HL-60 (cell line): ENCODE data around the gene SMIM31.

ENCODE experiments used
- DNase-seq, 2 experiments: peaks; one replicate each; pipeline ENCODE4 v3.0.0-alpha.2; 2010 to 2020; ENCODE audit warnings: low read depth in 1 of 2, low spot score in 1 of 2
- H3K27ac ChIP-seq: fragments of 250-450 bp; sonication (Bioruptor Pico); replicated peaks from 2 replicates; pipeline ENCODE4 v1.5.1; 2020; ENCODE audit warnings: mild to moderate bottlenecking, moderate library complexity
- H3K27me3 ChIP-seq: fragments of 250-450 bp; sonication (Bioruptor Pico); 2 replicates; pipeline ENCODE4 v1.5.1; 2021; ENCODE audit warnings: mild to moderate bottlenecking, moderate library complexity; ENCODE audit not compliant: insufficient read depth, poor library complexity, severe bottlenecking
- H3K4me3 ChIP-seq: replicated peaks from 2 replicates; pipeline ENCODE4 v1.5.1; 2011; ENCODE audit warnings: mild to moderate bottlenecking, control low read depth, low read length; ENCODE audit not compliant: insufficient read depth
- GABPA ChIP-seq: IDR thresholded peaks from 2 replicates; pipeline ENCODE4 v1.6.1; 2012; ENCODE audit warnings: low read depth
- POLR2AphosphoS5 ChIP-seq: IDR thresholded peaks from 2 replicates; pipeline ENCODE4 v1.6.1; 2012; ENCODE audit warnings: low read depth
- SPI1 ChIP-seq: IDR thresholded peaks from 2 replicates; pipeline ENCODE4 v1.6.1; 2012; ENCODE audit warnings: low read depth, mild to moderate bottlenecking, borderline replicate concordance
- TF ChIP-seq, protein P1 (sequence below): IDR thresholded peaks from 2 replicates; pipeline ENCODE4 v1.6.1; 2012; ENCODE audit warnings: low read depth; ENCODE audit not compliant: insufficient replicate concordance
- TF ChIP-seq, protein P2 (sequence below): IDR thresholded peaks from one replicate; pipeline ENCODE4 v1.5.1; 2011; ENCODE audit warnings: low read length, control low read depth, inconsistent platforms; ENCODE audit not compliant: insufficient read depth

SMIM31 gene

DNA sequence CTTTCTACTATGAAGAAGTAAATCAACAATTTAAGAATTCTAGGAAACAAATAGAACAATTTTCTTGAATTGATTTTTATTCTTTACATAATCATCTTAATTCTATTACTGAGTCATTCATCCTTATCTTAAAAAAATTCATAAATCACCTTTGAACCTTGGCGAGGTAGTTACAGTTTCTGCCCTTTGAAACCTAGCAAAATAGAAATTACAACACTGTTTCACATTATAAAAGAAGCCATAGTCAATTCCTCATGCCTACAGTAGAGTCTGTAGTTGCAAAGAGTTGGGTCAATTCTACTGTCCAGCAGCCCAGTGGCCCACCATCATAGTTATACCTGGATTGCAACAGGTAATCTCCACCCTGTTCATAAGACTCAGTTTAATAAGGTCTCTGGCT is 7.3 kb downstream of the SMIM31 start:
- DNase-seq = no peak
- no peaks in the 10 kb centered on the region for H3K27me3 ChIP-seq
- no peak overlapping the region for H3K4me3 ChIP-seq
- no peak overlapping the region for H3K27ac ChIP-seq
- TF ChIP-seq SPI1 (no peak), POLR2AphosphoS5 (no peak), GABPA (no peak)
- TF ChIP-seq, protein P1, sequence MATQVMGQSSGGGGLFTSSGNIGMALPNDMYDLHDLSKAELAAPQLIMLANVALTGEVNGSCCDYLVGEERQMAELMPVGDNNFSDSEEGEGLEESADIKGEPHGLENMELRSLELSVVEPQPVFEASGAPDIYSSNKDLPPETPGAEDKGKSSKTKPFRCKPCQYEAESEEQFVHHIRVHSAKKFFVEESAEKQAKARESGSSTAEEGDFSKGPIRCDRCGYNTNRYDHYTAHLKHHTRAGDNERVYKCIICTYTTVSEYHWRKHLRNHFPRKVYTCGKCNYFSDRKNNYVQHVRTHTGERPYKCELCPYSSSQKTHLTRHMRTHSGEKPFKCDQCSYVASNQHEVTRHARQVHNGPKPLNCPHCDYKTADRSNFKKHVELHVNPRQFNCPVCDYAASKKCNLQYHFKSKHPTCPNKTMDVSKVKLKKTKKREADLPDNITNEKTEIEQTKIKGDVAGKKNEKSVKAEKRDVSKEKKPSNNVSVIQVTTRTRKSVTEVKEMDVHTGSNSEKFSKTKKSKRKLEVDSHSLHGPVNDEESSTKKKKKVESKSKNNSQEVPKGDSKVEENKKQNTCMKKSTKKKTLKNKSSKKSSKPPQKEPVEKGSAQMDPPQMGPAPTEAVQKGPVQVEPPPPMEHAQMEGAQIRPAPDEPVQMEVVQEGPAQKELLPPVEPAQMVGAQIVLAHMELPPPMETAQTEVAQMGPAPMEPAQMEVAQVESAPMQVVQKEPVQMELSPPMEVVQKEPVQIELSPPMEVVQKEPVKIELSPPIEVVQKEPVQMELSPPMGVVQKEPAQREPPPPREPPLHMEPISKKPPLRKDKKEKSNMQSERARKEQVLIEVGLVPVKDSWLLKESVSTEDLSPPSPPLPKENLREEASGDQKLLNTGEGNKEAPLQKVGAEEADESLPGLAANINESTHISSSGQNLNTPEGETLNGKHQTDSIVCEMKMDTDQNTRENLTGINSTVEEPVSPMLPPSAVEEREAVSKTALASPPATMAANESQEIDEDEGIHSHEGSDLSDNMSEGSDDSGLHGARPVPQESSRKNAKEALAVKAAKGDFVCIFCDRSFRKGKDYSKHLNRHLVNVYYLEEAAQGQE = no peak
- TF ChIP-seq, protein P2, sequence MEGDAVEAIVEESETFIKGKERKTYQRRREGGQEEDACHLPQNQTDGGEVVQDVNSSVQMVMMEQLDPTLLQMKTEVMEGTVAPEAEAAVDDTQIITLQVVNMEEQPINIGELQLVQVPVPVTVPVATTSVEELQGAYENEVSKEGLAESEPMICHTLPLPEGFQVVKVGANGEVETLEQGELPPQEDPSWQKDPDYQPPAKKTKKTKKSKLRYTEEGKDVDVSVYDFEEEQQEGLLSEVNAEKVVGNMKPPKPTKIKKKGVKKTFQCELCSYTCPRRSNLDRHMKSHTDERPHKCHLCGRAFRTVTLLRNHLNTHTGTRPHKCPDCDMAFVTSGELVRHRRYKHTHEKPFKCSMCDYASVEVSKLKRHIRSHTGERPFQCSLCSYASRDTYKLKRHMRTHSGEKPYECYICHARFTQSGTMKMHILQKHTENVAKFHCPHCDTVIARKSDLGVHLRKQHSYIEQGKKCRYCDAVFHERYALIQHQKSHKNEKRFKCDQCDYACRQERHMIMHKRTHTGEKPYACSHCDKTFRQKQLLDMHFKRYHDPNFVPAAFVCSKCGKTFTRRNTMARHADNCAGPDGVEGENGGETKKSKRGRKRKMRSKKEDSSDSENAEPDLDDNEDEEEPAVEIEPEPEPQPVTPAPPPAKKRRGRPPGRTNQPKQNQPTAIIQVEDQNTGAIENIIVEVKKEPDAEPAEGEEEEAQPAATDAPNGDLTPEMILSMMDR = no peak

DNA sequence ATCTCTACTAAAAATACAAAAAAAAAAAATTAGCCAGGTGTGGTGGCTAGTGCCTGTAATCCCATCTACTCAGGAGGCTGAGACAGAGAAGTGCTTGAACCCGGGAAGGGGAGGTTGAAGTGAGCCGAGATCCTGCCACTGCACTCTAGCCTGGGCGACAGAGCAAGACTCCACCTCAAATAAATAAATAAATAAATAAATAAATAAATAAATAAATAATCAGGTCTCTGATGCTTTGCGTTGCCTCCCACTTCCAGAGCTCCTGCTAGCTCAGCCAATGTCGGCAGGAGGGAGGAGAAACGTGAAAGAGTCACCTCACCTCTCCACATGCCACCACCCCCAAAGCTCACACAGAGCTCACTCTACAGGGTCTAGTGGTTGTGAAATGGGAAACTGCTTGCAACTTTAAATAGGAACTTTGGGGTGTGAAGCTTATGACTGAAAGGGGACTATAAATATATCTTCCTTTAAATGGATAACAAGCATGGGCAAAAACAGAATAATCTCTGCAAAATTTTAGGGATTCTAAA is 7.9 kb downstream of the SMIM31 start:
- no peak overlapping the region for H3K4me3 ChIP-seq
- no peaks in the 10 kb centered on the region for H3K27me3 ChIP-seq
- H3K27ac ChIP-seq = no peak overlapping the region
- TF ChIP-seq, protein P1 = no peak
- no peak for TF ChIP-seq GABPA
- TF ChIP-seq, protein P2 = no peak
- TF ChIP-seq SPI1 = no peak
- no peak for TF ChIP-seq POLR2AphosphoS5
- no peak for DNase-seq

DNA sequence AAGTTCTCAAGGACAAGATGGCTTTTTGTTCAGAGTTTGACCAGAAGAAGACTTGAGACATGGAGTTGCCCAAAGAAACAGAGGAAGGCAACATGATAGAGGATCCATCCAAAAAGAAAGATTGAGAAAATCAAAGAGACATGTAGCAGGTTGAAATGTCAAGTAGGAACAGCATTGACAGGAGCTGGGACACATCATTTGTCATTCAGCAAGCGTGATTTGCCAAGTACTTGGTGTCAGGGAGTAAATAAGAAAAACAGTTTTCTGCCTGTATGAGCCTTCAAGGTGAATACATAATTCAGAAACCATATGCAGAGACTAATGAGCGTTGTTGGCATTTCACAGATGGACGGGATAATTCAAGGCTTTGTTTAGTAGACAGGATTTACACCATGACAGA is 11.2 kb downstream of the SMIM31 start:
- Histone ChIP-seq H3K27ac (no peak overlapping the region), H3K27me3 (no peaks in the 10 kb centered on the region), H3K4me3 (no peak overlapping the region)
- DNase-seq = no peak
- TF ChIP-seq POLR2AphosphoS5 (no peak), SPI1 (no peak), GABPA (no peak)
- TF ChIP-seq, protein P2 = no peak
- TF ChIP-seq, protein P1 = no peak
